HepG2 (cell line): ENCODE results near the gene APOC1. TPM values are rescaled to one million over a fixed set of nuclear protein-coding genes. Genes with fewer than 3 reads are reported as not detected.
A peak's percentile ranks its signal among the peaks of the same experiment; 100 is the strongest.

Experiments used
- ADNP ChIP-seq: sonication (generic); formaldehyde crosslinking; IDR thresholded peaks from 2 replicates; pipeline ENCODE4 v1.4.0; 2020; ENCODE audit warnings: missing genetic modification reagents
- CREB1 ChIP-seq, 2 experiments: fragments of 450-650 bp in 1 of 2; IDR thresholded peaks; 2 replicates each; pipeline ENCODE4 v1.6.1; 2016 to 2017; ENCODE audit warnings: control low read depth in 1 of 2, mild to moderate bottlenecking in 1 of 2, missing compliant biosample characterization in 1 of 2, missing genetic modification characterization in 1 of 2
- DPF2 ChIP-seq: sonication (generic); formaldehyde crosslinking; IDR thresholded peaks from 2 replicates; pipeline ENCODE4 v1.4.0; 2020; ENCODE audit warnings: mild to moderate bottlenecking, low read depth, missing genetic modification reagents, borderline replicate concordance
- HMGA1 ChIP-seq: sonication (generic); formaldehyde crosslinking; conservative IDR thresholded peaks from 2 replicates; pipeline ENCODE4 v1.4.0; 2020; ENCODE audit warnings: missing genetic modification reagents
- HNRNPLL ChIP-seq: fragments of 200-400 bp; formaldehyde crosslinking; IDR thresholded peaks from 2 replicates; pipeline ENCODE4 v1.6.1; 2017; ENCODE audit warnings: mild to moderate bottlenecking, low read depth, low read length; ENCODE audit not compliant: poor library complexity, severe bottlenecking
- HNRNPUL1 ChIP-seq: fragments of 200-400 bp; formaldehyde crosslinking; IDR thresholded peaks from 2 replicates; pipeline ENCODE4 v1.6.1; 2017; ENCODE audit warnings: low read depth, mild to moderate bottlenecking, low read length, moderate library complexity
- MAFF ChIP-seq: IDR thresholded peaks from 2 replicates; pipeline ENCODE4 v1.6.1; 2011; ENCODE audit warnings: low read depth, low read length, improper control_type of control experiment
- NCOA5 ChIP-seq: sonication (generic); formaldehyde crosslinking; IDR thresholded peaks from 2 replicates; pipeline ENCODE4 v1.4.0; 2020; ENCODE audit warnings: missing genetic modification reagents
- PHF5A ChIP-seq: IDR thresholded peaks from one replicate; pipeline ENCODE4 v1.6.1; 2018; ENCODE audit warnings: low read depth, missing genetic modification reagents; ENCODE audit not compliant: unreplicated experiment
- SNAPC2 ChIP-seq: sonication (generic); formaldehyde crosslinking; IDR thresholded peaks from 2 replicates; pipeline ENCODE4 v1.8.1; 2022; ENCODE audit warnings: mild to moderate bottlenecking, missing genetic modification reagents
- STAT5B ChIP-seq: sonication (generic); formaldehyde crosslinking; IDR thresholded peaks from 2 replicates; pipeline ENCODE4 v1.4.0; 2020; ENCODE audit warnings: missing genetic modification reagents
- TP53 ChIP-seq: sonication (generic); formaldehyde crosslinking; conservative IDR thresholded peaks from 2 replicates; pipeline ENCODE4 v1.4.0; 2020; ENCODE audit warnings: missing genetic modification reagents
- ZBTB20 ChIP-seq: sonication (generic); formaldehyde crosslinking; IDR thresholded peaks from 2 replicates; pipeline ENCODE4 v1.8.1; 2023; ENCODE audit warnings: missing genetic modification reagents, low read depth, mild to moderate bottlenecking, borderline replicate concordance
- ZFP36L2 ChIP-seq: sonication (generic); formaldehyde crosslinking; IDR thresholded peaks from 2 replicates; pipeline ENCODE4 v1.4.0; 2020; ENCODE audit warnings: missing genetic modification reagents
- ZFY ChIP-seq: sonication (generic); formaldehyde crosslinking; IDR thresholded peaks from 2 replicates; pipeline ENCODE4 v1.4.0; 2020; ENCODE audit warnings: missing genetic modification reagents
- ZNF441 ChIP-seq: sonication (generic); formaldehyde crosslinking; IDR thresholded peaks from 2 replicates; pipeline ENCODE4 v1.7.0; 2021; ENCODE audit warnings: missing genetic modification reagents, borderline replicate concordance
- ZNF451 ChIP-seq: sonication (generic); formaldehyde crosslinking; IDR thresholded peaks from 2 replicates; pipeline ENCODE4 v1.5.0; 2020; ENCODE audit warnings: mild to moderate bottlenecking, missing genetic modification reagents
- ZNF839 ChIP-seq: sonication (generic); formaldehyde crosslinking; IDR thresholded peaks from 2 replicates; pipeline ENCODE4 v1.4.0; 2020; ENCODE audit warnings: missing genetic modification reagents, mild to moderate bottlenecking, borderline replicate concordance
- polyA plus RNA-seq, 8 experiments: library from polyadenylated mRNA; depleted of rRNA in 3 of 8; stranded (reverse) in 7 of 8; unstranded in 1 of 8; fragments of >200 nt; fragmentation: Illumina TruSeq in 4 of 8; extraction: Trizol in 4 of 8; gene quantifications; 2 replicates each; pipeline versions ENCODE4 v1.2.1 to v1.2.3, GENCODE V29; 2011 to 2016; ENCODE audit warnings: low read depth in 4 of 8, missing spikeins in 1 of 8, mixed read lengths in 1 of 8; ENCODE audit not compliant: insufficient read depth in 1 of 8
- total RNA-seq, 5 experiments: library from RNA; depleted of rRNA; stranded (reverse); fragments of >200 nt; fragmentation: Illumina TruSeq; extraction: Trizol; gene quantifications; 2 replicates each; pipeline ENCODE4 v1.2.3, GENCODE V29; 2016; ENCODE audit warnings: low read depth in 1 of 5
- TF ChIP-seq, protein P1 (sequence below): IDR thresholded peaks from 2 replicates; pipeline ENCODE4 v1.6.1; 2016
- TF ChIP-seq, protein P2 (sequence below): sonication (generic); formaldehyde crosslinking; IDR thresholded peaks from 2 replicates; pipeline ENCODE4 v1.8.0; 2022; ENCODE audit warnings: missing genetic modification reagents, mild to moderate bottlenecking, borderline replicate concordance
- TF ChIP-seq, protein P3 (sequence below): sonication (generic); formaldehyde crosslinking; IDR thresholded peaks from 2 replicates; pipeline ENCODE4 v1.4.0; 2020; ENCODE audit warnings: missing genetic modification reagents
- TF ChIP-seq, protein P4 (sequence below): sonication (generic); formaldehyde crosslinking; IDR thresholded peaks from 2 replicates; pipeline ENCODE4 v1.4.0; 2020; ENCODE audit warnings: missing genetic modification reagents, borderline replicate concordance
- TF ChIP-seq, protein P5 (sequence below): sonication (generic); formaldehyde crosslinking; IDR thresholded peaks from 2 replicates; pipeline ENCODE4 v1.8.0; 2022; ENCODE audit warnings: mild to moderate bottlenecking, missing genetic modification reagents, moderate library complexity
- TF ChIP-seq, protein P6 (sequence below): IDR thresholded peaks from 2 replicates; pipeline ENCODE4 v1.6.1; 2018; ENCODE audit warnings: missing genetic modification reagents

Gene APOC1
- total and polyA plus RNA-seq, 2 of the 13 experiments (the other 11 are each of a cell fraction or from before 2014, with no cell fraction given) = 600 to 1,235 TPM

DNA sequence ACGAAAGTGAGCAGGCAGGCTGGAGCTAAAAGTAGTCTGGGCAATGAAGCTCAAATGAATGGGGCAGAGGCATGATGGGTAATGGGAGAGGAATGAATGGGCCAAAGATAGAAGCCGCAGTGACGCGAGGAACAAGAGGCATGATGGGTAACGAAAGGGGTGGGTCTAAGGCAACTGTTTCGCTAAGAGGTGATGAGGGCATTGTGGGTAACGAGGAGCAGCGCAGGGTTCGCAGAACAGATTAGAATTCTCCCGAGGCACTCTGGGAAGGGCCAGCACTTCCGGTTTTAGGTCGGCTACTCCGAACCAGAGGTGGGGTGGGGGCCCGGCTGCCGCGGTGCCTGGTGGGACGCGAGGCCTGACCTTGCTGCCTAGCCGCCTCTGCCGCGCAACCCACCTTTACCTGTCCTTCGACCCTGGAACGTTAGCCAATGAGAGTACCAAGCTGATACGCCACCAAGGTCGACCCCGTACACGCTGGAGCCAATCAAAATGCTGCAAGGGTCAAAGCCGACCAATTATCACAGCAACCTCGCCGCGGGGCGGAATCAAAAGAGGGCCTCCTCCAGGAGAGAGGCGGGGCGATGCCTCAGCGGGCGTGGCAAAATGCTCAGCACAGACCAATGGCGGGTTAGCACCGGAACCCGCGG, 23.9 kb upstream of the APOC1 start (continued):
- TF ChIP-seq MAFF (no peak), ZFY (CRISPR knock-in tag) (peak; percentile 49), ADNP (no peak), ZFP36L2 (CRISPR knock-in tag) (no peak), ZBTB20 (CRISPR knock-in tag) (no peak), CREB1 (IDR thresholded peaks at IDR 0.05) (peak; percentile 74), CREB1 (CRISPR knock-in tag; IDR thresholded peaks at IDR 0.05) (peak; percentile 90), STAT5B (CRISPR knock-in tag) (no peak), NCOA5 (CRISPR knock-in tag) (no peak), HNRNPUL1 (no peak), PHF5A (CRISPR knock-in tag) (no peak), ZNF441 (CRISPR knock-in tag) (peak; percentile 42; the same call in 1 of the 2 replicates), SNAPC2 (CRISPR knock-in tag) (no peak), DPF2 (CRISPR knock-in tag) (peak; percentile 17; the same call in 1 of the 2 replicates), HNRNPLL (peak; percentile 53), TP53 (CRISPR knock-in tag) (no peak), ZNF451 (no peak), ZNF839 (no peak), HMGA1 (no peak)
- TF ChIP-seq, protein P1, sequence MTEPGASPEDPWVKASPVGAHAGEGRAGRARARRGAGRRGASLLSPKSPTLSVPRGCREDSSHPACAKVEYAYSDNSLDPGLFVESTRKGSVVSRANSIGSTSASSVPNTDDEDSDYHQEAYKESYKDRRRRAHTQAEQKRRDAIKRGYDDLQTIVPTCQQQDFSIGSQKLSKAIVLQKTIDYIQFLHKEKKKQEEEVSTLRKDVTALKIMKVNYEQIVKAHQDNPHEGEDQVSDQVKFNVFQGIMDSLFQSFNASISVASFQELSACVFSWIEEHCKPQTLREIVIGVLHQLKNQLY (CRISPR knock-in tag) = no peak
- TF ChIP-seq, protein P2, sequence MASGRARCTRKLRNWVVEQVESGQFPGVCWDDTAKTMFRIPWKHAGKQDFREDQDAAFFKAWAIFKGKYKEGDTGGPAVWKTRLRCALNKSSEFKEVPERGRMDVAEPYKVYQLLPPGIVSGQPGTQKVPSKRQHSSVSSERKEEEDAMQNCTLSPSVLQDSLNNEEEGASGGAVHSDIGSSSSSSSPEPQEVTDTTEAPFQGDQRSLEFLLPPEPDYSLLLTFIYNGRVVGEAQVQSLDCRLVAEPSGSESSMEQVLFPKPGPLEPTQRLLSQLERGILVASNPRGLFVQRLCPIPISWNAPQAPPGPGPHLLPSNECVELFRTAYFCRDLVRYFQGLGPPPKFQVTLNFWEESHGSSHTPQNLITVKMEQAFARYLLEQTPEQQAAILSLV (CRISPR knock-in tag) = no peak
- TF ChIP-seq, protein P3, sequence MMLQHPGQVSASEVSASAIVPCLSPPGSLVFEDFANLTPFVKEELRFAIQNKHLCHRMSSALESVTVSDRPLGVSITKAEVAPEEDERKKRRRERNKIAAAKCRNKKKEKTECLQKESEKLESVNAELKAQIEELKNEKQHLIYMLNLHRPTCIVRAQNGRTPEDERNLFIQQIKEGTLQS (CRISPR knock-in tag) = peak; percentile 17; the same call in 1 of the 2 replicates
- TF ChIP-seq, protein P4, sequence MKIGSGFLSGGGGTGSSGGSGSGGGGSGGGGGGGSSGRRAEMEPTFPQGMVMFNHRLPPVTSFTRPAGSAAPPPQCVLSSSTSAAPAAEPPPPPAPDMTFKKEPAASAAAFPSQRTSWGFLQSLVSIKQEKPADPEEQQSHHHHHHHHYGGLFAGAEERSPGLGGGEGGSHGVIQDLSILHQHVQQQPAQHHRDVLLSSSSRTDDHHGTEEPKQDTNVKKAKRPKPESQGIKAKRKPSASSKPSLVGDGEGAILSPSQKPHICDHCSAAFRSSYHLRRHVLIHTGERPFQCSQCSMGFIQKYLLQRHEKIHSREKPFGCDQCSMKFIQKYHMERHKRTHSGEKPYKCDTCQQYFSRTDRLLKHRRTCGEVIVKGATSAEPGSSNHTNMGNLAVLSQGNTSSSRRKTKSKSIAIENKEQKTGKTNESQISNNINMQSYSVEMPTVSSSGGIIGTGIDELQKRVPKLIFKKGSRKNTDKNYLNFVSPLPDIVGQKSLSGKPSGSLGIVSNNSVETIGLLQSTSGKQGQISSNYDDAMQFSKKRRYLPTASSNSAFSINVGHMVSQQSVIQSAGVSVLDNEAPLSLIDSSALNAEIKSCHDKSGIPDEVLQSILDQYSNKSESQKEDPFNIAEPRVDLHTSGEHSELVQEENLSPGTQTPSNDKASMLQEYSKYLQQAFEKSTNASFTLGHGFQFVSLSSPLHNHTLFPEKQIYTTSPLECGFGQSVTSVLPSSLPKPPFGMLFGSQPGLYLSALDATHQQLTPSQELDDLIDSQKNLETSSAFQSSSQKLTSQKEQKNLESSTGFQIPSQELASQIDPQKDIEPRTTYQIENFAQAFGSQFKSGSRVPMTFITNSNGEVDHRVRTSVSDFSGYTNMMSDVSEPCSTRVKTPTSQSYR (CRISPR knock-in tag) = no peak
- TF ChIP-seq, protein P5, sequence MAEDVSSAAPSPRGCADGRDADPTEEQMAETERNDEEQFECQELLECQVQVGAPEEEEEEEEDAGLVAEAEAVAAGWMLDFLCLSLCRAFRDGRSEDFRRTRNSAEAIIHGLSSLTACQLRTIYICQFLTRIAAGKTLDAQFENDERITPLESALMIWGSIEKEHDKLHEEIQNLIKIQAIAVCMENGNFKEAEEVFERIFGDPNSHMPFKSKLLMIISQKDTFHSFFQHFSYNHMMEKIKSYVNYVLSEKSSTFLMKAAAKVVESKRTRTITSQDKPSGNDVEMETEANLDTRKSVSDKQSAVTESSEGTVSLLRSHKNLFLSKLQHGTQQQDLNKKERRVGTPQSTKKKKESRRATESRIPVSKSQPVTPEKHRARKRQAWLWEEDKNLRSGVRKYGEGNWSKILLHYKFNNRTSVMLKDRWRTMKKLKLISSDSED (CRISPR knock-in tag) = no peak
- TF ChIP-seq, protein P6, sequence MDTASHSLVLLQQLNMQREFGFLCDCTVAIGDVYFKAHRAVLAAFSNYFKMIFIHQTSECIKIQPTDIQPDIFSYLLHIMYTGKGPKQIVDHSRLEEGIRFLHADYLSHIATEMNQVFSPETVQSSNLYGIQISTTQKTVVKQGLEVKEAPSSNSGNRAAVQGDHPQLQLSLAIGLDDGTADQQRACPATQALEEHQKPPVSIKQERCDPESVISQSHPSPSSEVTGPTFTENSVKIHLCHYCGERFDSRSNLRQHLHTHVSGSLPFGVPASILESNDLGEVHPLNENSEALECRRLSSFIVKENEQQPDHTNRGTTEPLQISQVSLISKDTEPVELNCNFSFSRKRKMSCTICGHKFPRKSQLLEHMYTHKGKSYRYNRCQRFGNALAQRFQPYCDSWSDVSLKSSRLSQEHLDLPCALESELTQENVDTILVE (CRISPR knock-in tag) = peak; percentile 99
